Esophagus squamous epithelium (tissue), 4 donors: Measurements from ENCODE around the gene BICRA.

Source experiments
- CTCF ChIP-seq, 6 experiments: fragments of 450-650 bp in 4 of 6; fragments of 200-600 bp in 2 of 6; sonication (generic) in 2 of 6; IDR thresholded peaks; one replicate each; pipeline ENCODE4 v1.5.1; 2016 to 2019; ENCODE audit warnings: antibody characterized with exemption in 6 of 6, mild to moderate bottlenecking in 4 of 6, moderate library complexity in 4 of 6
- POLR2A ChIP-seq, 4 donors: fragments of 450-650 bp; IDR thresholded peaks; one replicate each; pipeline ENCODE4 v1.6.1; 2017; ENCODE audit warnings: antibody characterized with exemption in 4 of 4, mild to moderate bottlenecking in 4 of 4, moderate library complexity in 3 of 4

- TF ChIP-seq CTCF (IDR thresholded peaks at IDR 0.05) (no peak), POLR2A (IDR thresholded peaks at IDR 0.05) (no peak)
Measured at GRCh38 chr19:47729468-47729798, 120.5 kb downstream of the BICRA start.
